B cell (primary cell): Measurements from ENCODE around the gene MTX2. TPM values are rescaled to one million over a fixed set of nuclear protein-coding genes. Genes with fewer than 3 reads are reported as not detected.
"Not testable (repeated sequence)": the region's sequence is repeated elsewhere in the genome, so short reads cannot be mapped to it uniquely, and the experiment has no call there.

Experiments
- ATAC-seq: fragments of 200-7000 bp; cut with Tn5 transposase; one replicate; pipeline ENCODE4 v1.10.0; 2021; ENCODE audit warnings: low read depth, mild to moderate bottlenecking, moderate number of reproducible peaks, moderate library complexity
- CTCF ChIA-PET: fragments of 350-600 bp; sonication (Branson Sonifier 250); formaldehyde crosslinking; loops from one replicate; lab custom pipeline; 2021; ENCODE audit warnings: antibody characterized with exemption, inconsistent platforms; lab: Charles Lee
- POLR2A ChIA-PET: fragments of 350-600 bp; sonication (Branson Sonifier 250); formaldehyde crosslinking; loops from one replicate; lab custom pipeline; 2021; ENCODE audit warnings: antibody characterized with exemption; lab: Charles Lee
- DNase-seq: peaks from one replicate; pipeline ENCODE4 v3.0.0; 2013
- H2AFZ ChIP-seq: 2 replicates; pipeline ENCODE4 v1.6.1; 2012; ENCODE audit warnings: mild to moderate bottlenecking, low read depth, low read length; ENCODE audit not compliant: insufficient read depth, poor library complexity, severe bottlenecking
- H3K27ac ChIP-seq, 2 donors: 1 replicate in 1 of 2; 2 replicates in 1 of 2; pipeline ENCODE4 v1.5.1; 2012 to 2013; ENCODE audit warnings: low read length in 2 of 2, mild to moderate bottlenecking in 2 of 2, moderate library complexity in 1 of 2
- H3K27me3 ChIP-seq, 4 experiments: fragments of 200-600 bp in 1 of 4; sonication (generic) in 1 of 4; replicated peaks in 1 of 4; 1 replicate in 2 of 4; 2 replicates in 2 of 4; pipeline versions ENCODE4 v1.6.1 to v1.7.0; 2013 to 2016; ENCODE audit warnings: low read length in 3 of 4, mild to moderate bottlenecking in 2 of 4, mixed read lengths in 1 of 4, moderate library complexity in 1 of 4; ENCODE audit not compliant: insufficient read depth in 4 of 4, control insufficient read depth in 3 of 4; ENCODE audit errors: control extremely low read depth in 1 of 4
- H3K36me3 ChIP-seq, 2 experiments: replicated peaks in 1 of 2; 1 replicate in 1 of 2; 2 replicates in 1 of 2; pipeline versions ENCODE4 v1.6.1 to v1.7.1; 2013; ENCODE audit warnings: low read length in 1 of 2; ENCODE audit not compliant: insufficient read depth in 2 of 2, control insufficient read depth in 1 of 2; ENCODE audit errors: control extremely low read depth in 1 of 2, extremely low read depth in 1 of 2
- H3K4me1 ChIP-seq, 2 donors: fragments of 200-600 bp in 1 of 2; sonication (generic) in 1 of 2; 1 replicate in 1 of 2; 2 replicates in 1 of 2; pipeline versions ENCODE4 v1.5.1 to v1.6.1; 2013 to 2017; ENCODE audit warnings: low read length in 2 of 2; ENCODE audit not compliant: control insufficient read depth in 2 of 2, insufficient read depth in 2 of 2
- H3K4me2 ChIP-seq: replicated peaks from 2 replicates; pipeline ENCODE3; 2012; ENCODE audit warnings: mild to moderate bottlenecking, low read depth, low read length; ENCODE audit not compliant: poor library complexity, severe bottlenecking
- H3K4me3 ChIP-seq, 5 experiments: fragments of 200-600 bp in 1 of 5; sonication (generic) in 1 of 5; 1 replicate in 3 of 5; 2 replicates in 2 of 5; pipeline versions ENCODE4 v1.5.1 to v1.7.0; 2011 to 2016; ENCODE audit warnings: low read length in 4 of 5, mild to moderate bottlenecking in 4 of 5, low read depth in 2 of 5, control low read depth in 1 of 5, moderate library complexity in 1 of 5; ENCODE audit not compliant: insufficient read depth in 1 of 5; ENCODE audit errors: control extremely low read depth in 1 of 5, extremely low read depth in 1 of 5
- H3K79me2 ChIP-seq: fragments of 200-600 bp; sonication (generic); one replicate; pipeline ENCODE4 v1.6.0; 2016; ENCODE audit warnings: low read length; ENCODE audit not compliant: control insufficient read depth, insufficient read depth
- H3K9ac ChIP-seq: fragments of 200-600 bp; sonication (generic); 2 replicates; pipeline ENCODE4 v1.6.1; 2017; ENCODE audit warnings: mild to moderate bottlenecking, low read length, moderate library complexity
- H3K9me3 ChIP-seq, 3 donors: one replicate each; pipeline versions ENCODE4 v1.6.1 to v1.7.1; 2013; ENCODE audit warnings: low read length in 2 of 3; ENCODE audit not compliant: control insufficient read depth in 2 of 3, insufficient read depth in 1 of 3; ENCODE audit errors: control extremely low read depth in 1 of 3
- H4K20me1 ChIP-seq: 2 replicates; pipeline ENCODE4 v1.6.0; 2012; ENCODE audit warnings: mild to moderate bottlenecking, low read length; ENCODE audit not compliant: insufficient read depth, control insufficient read depth, poor library complexity, severe bottlenecking
- H3K27ac Mint-ChIP-seq: one replicate; pipeline ENCODE4 v1.8.0; 2021; ENCODE audit warnings: mixed read lengths
- H3K27me3 Mint-ChIP-seq: one replicate; pipeline ENCODE4 v1.8.0; 2021; ENCODE audit warnings: mixed read lengths
- H3K4me1 Mint-ChIP-seq: one replicate; pipeline ENCODE4 v1.8.0; 2021; ENCODE audit warnings: mixed read lengths
- H3K4me3 Mint-ChIP-seq: one replicate; pipeline ENCODE4 v1.8.0; 2021; ENCODE audit warnings: mixed read lengths
- H3K9me3 Mint-ChIP-seq: one replicate; pipeline ENCODE4 v1.8.0; 2022; ENCODE audit warnings: mixed read lengths; ENCODE audit not compliant: insufficient read depth
- CTCF ChIP-seq: fragments of 200-600 bp; IDR thresholded peaks from one replicate; pipeline ENCODE4 v1.8.0; 2022; ENCODE audit warnings: antibody characterized with exemption, mild to moderate bottlenecking
- WGBS: methylation state at CpG from one replicate; pipeline ENCODE4 v1.1.5; 2013; ENCODE audit warnings: missing lambda C conversion rate; ENCODE audit not compliant: insufficient coverage; 5-methylcytosine and 5-hydroxymethylcytosine counted together
- intact Hi-C: fragments of 100-400 bp; cut with micrococcal nuclease; formaldehyde crosslinking; loops from one replicate; pipeline ENCODE4 v1.10.0; 2022
- polyA plus RNA-seq: library from polyadenylated mRNA; depleted of rRNA; stranded (reverse); fragments of >200 nt; gene quantifications from 2 replicates; pipeline ENCODE4 v1.2.3, GENCODE V29; 2012
- total RNA-seq, 2 donors: library from RNA; stranded (reverse); fragments of 120-200 nt in 1 of 2; gene quantifications; 1 replicate in 1 of 2; 2 replicates in 1 of 2; pipeline versions ENCODE4 v1.2.3 to v1.2.4, GENCODE V29; 2013 to 2022

Gene MTX2
- total and polyA plus RNA-seq, 2 donors (not counting 1 experiment from before 2014, with no cell fraction given) = 11.2 to 11.5 TPM

GRCh38 chr2:176370467-176371171 lies 101.4 kb downstream of the MTX2 start:
- H3K27ac Mint-ChIP-seq = no peak overlapping the region
- no peaks in the 10 kb centered on the region for H3K4me1 Mint-ChIP-seq
- no peak overlapping the region for H2AFZ ChIP-seq
- H3K9ac ChIP-seq = no peak overlapping the region
- no peaks in the 10 kb centered on the region for H3K36me3 ChIP-seq
- ATAC-seq (no peak), DNase-seq (no peak)
- WGBS = 98% methylated on average over 6 of the region's 13 CpGs
- no peaks in the 10 kb centered on the region for H3K79me2 ChIP-seq
- no peak overlapping the region for H3K4me2 ChIP-seq
- H3K4me1 ChIP-seq = no peaks in the 10 kb centered on the region
- no peak for TF ChIP-seq CTCF
- H3K27me3 Mint-ChIP-seq = peaks cover 17% of the 10 kb centered on the region
- POLR2A ChIA-PET = no interaction called here
- H3K9me3 Mint-ChIP-seq = peaks cover 3% of the 10 kb centered on the region
- no peak overlapping the region for H3K4me3 ChIP-seq
- H3K27me3 ChIP-seq = peaks cover 0 to 3% (median 0%) of the 10 kb centered on the region in 4 experiments
- CTCF ChIA-PET = no interaction called here
- no peaks in the 10 kb centered on the region for H3K9me3 ChIP-seq
- H4K20me1 ChIP-seq = no peaks in the 10 kb centered on the region
- H3K4me3 Mint-ChIP-seq = no peak overlapping the region
- intact Hi-C loops = no loop called here
- no peak overlapping the region for H3K27ac ChIP-seq

GRCh38 chr2:176373155-176373554 lies 103.9 kb downstream of the MTX2 start:
- H4K20me1 ChIP-seq, H3K27ac Mint-ChIP-seq, H3K27ac ChIP-seq, H3K4me1 Mint-ChIP-seq, H3K4me1 ChIP-seq, H3K36me3 ChIP-seq, DNase-seq, H3K27me3 ChIP-seq, H3K4me3 Mint-ChIP-seq, H2AFZ ChIP-seq, H3K4me2 ChIP-seq, ATAC-seq, H3K9ac ChIP-seq, CTCF ChIA-PET, H3K4me3 ChIP-seq, POLR2A ChIA-PET, H3K79me2 ChIP-seq, intact Hi-C loops, H3K9me3 ChIP-seq, H3K9me3 Mint-ChIP-seq: not testable (repeated sequence)
- peaks cover 12% of the 10 kb centered on the region for H3K27me3 Mint-ChIP-seq
- WGBS = 80% methylated on average over 1 of the region's 1 CpG
